A549 (cell line): ENCODE results near the gene SEMA4B.

Experiments used
- BHLHE40 ChIP-seq: IDR thresholded peaks from 2 replicates; pipeline ENCODE4 v1.6.1; 2012; ENCODE audit warnings: low read depth, low read length, inconsistent platforms
- CHD2 ChIP-seq: fragments of 150-350 bp; IDR thresholded peaks from 2 replicates; pipeline ENCODE4 v1.6.1; 2014; ENCODE audit warnings: low read length; ENCODE audit not compliant: partially characterized antibody
- EP300 ChIP-seq, 2 experiments: fragments of >200 bp; sonication (Bioruptor Twin); formaldehyde crosslinking; IDR thresholded peaks; 2 replicates in 1 of 2; 3 replicates in 1 of 2; pipeline ENCODE4 v1.6.1; 2016 to 2017
- HEYL ChIP-seq: fragments of 250-450 bp; sonication (Bioruptor Pico); IDR thresholded peaks from 2 replicates; pipeline ENCODE4 v1.8.0; 2021; ENCODE audit warnings: mild to moderate bottlenecking, moderate library complexity
- MAFK ChIP-seq: fragments of 450-650 bp; IDR thresholded peaks from 2 replicates; pipeline ENCODE4 v1.6.1; 2014; ENCODE audit not compliant: partially characterized antibody
- NPAS2 ChIP-seq: fragments of 250-450 bp; sonication (Bioruptor Pico); IDR thresholded peaks from 2 replicates; pipeline ENCODE4 v1.8.0; 2022; ENCODE audit warnings: mild to moderate bottlenecking, moderate library complexity, borderline replicate concordance
- POLR2A ChIP-seq: IDR thresholded peaks from 2 replicates; pipeline ENCODE4 v1.6.1; 2012; ENCODE audit warnings: mild to moderate bottlenecking, low read length
- REST ChIP-seq: fragments of 200-600 bp; sonication (generic); IDR thresholded peaks from 2 replicates; pipeline ENCODE4 v1.6.1; 2016; ENCODE audit warnings: antibody characterized with exemption, mild to moderate bottlenecking, moderate library complexity
- RFX5 ChIP-seq: fragments of 450-650 bp; IDR thresholded peaks from 2 replicates; pipeline ENCODE4 v1.7.1; 2014; ENCODE audit warnings: antibody characterized with exemption, mild to moderate bottlenecking, moderate library complexity
- RNF2 ChIP-seq: fragments of 200-600 bp; sonication (generic); IDR thresholded peaks from 2 replicates; pipeline ENCODE4 v1.6.1; 2016; ENCODE audit warnings: low read depth, mild to moderate bottlenecking, antibody characterized with exemption, moderate library complexity, borderline replicate concordance
- TF ChIP-seq, protein P1 (sequence below): fragments of >200 bp; sonication (Bioruptor Twin); formaldehyde crosslinking; IDR thresholded peaks from 3 replicates; pipeline ENCODE4 v1.5.1; 2016
- TF ChIP-seq, protein P2 (sequence below): IDR thresholded peaks from 2 replicates; pipeline ENCODE4 v1.6.1; 2012
- TF ChIP-seq, protein P3 (sequence below): IDR thresholded peaks from 2 replicates; pipeline ENCODE4 v1.6.1; 2012

DNA sequence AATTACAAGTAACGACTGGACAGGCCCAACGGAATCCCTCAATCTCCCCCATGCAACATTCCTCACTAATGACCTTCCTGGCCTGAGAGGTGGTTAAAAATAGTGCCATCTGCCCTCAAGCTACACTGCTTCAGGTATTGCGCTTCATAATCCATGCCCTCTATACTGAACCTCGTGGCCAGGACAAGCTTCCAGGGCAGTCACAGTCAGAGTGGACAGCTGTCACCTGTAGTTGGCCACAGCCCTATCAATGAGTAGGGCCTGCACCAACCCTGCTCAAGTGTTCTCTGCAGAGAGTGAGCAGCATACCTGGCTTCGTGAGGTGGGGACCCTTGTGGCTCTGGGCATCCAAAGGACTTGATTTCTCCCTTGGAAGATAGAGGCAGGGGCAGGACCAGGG lies 46.9 kb upstream of the SEMA4B start:
- TF ChIP-seq REST, result no peak
- TF ChIP-seq, protein P1, sequence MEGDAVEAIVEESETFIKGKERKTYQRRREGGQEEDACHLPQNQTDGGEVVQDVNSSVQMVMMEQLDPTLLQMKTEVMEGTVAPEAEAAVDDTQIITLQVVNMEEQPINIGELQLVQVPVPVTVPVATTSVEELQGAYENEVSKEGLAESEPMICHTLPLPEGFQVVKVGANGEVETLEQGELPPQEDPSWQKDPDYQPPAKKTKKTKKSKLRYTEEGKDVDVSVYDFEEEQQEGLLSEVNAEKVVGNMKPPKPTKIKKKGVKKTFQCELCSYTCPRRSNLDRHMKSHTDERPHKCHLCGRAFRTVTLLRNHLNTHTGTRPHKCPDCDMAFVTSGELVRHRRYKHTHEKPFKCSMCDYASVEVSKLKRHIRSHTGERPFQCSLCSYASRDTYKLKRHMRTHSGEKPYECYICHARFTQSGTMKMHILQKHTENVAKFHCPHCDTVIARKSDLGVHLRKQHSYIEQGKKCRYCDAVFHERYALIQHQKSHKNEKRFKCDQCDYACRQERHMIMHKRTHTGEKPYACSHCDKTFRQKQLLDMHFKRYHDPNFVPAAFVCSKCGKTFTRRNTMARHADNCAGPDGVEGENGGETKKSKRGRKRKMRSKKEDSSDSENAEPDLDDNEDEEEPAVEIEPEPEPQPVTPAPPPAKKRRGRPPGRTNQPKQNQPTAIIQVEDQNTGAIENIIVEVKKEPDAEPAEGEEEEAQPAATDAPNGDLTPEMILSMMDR, result no peak
- no peak for TF ChIP-seq EP300 (IDR thresholded peaks at IDR 0.05)
- TF ChIP-seq, protein P2, sequence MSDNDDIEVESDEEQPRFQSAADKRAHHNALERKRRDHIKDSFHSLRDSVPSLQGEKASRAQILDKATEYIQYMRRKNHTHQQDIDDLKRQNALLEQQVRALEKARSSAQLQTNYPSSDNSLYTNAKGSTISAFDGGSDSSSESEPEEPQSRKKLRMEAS, result no peak
- TF ChIP-seq POLR2A, result no peak
- no peak for TF ChIP-seq CHD2
- no peak for TF ChIP-seq NPAS2
- TF ChIP-seq BHLHE40, result no peak
- no peak for TF ChIP-seq RFX5
- TF ChIP-seq, protein P3, sequence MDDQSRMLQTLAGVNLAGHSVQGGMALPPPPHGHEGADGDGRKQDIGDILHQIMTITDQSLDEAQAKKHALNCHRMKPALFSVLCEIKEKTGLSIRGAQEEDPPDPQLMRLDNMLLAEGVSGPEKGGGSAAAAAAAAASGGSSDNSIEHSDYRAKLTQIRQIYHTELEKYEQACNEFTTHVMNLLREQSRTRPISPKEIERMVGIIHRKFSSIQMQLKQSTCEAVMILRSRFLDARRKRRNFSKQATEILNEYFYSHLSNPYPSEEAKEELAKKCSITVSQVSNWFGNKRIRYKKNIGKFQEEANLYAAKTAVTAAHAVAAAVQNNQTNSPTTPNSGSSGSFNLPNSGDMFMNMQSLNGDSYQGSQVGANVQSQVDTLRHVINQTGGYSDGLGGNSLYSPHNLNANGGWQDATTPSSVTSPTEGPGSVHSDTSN, result no peak
- no peak for TF ChIP-seq MAFK
- TF ChIP-seq RNF2, result no peak
- TF ChIP-seq HEYL (CRISPR knock-in tag), result no peak
